ENCODE measurements around the gene WWOX.

The WWOX gene

GRCh38 chr16:78494105-78494504 is 394.7 kb downstream of the WWOX start:
- H3K4me3 ChIP-seq (ENCODE audit: low read length): no peak overlapping the region
- no peaks in the 10 kb centered on the region for H3K9me2 ChIP-seq (replicated peaks; ENCODE audit: insufficient read depth, low read length)
- DNase-seq: no peak
- no peak overlapping the region for H3K4me2 ChIP-seq (ENCODE audit: low read depth, low read length)
- no peaks in the 10 kb centered on the region for H3K79me2 ChIP-seq (ENCODE audit: low read length)
- H3K27me3 ChIP-seq (replicated peaks; ENCODE audit: insufficient read depth, low read length): no peaks in the 10 kb centered on the region
- H3K4me1 ChIP-seq (ENCODE audit: low read length): no peaks in the 10 kb centered on the region
- TF ChIP-seq, protein P1, sequence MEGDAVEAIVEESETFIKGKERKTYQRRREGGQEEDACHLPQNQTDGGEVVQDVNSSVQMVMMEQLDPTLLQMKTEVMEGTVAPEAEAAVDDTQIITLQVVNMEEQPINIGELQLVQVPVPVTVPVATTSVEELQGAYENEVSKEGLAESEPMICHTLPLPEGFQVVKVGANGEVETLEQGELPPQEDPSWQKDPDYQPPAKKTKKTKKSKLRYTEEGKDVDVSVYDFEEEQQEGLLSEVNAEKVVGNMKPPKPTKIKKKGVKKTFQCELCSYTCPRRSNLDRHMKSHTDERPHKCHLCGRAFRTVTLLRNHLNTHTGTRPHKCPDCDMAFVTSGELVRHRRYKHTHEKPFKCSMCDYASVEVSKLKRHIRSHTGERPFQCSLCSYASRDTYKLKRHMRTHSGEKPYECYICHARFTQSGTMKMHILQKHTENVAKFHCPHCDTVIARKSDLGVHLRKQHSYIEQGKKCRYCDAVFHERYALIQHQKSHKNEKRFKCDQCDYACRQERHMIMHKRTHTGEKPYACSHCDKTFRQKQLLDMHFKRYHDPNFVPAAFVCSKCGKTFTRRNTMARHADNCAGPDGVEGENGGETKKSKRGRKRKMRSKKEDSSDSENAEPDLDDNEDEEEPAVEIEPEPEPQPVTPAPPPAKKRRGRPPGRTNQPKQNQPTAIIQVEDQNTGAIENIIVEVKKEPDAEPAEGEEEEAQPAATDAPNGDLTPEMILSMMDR (IDR thresholded peaks at IDR 0.05; ENCODE audit: low read length): no peak
- TF ChIP-seq EZH2 (optimal IDR thresholded peaks at IDR 0.05; ENCODE audit: low read depth, low read length) (no peak), EZH2phosphoT487 (IDR thresholded peaks at IDR 0.05; ENCODE audit: low read length) (no peak)
- no peak overlapping the region for H3K27ac ChIP-seq (ENCODE audit: low read length)
- no peaks in the 10 kb centered on the region for H3K9me3 ChIP-seq (replicated peaks; ENCODE audit: insufficient read depth, low read length)
- H3K9ac ChIP-seq (ENCODE audit: low read length): no peak overlapping the region
- H2AFZ ChIP-seq (ENCODE audit: low read length): no peak overlapping the region
- no peaks in the 10 kb centered on the region for H3F3A ChIP-seq (ENCODE audit: insufficient read depth, low read length)
- H3K36me3 ChIP-seq (replicated peaks; ENCODE audit: insufficient read depth, low read length): no peaks in the 10 kb centered on the region
- H4K20me1 ChIP-seq (ENCODE audit: insufficient read depth, low read length): no peaks in the 10 kb centered on the region

DNA sequence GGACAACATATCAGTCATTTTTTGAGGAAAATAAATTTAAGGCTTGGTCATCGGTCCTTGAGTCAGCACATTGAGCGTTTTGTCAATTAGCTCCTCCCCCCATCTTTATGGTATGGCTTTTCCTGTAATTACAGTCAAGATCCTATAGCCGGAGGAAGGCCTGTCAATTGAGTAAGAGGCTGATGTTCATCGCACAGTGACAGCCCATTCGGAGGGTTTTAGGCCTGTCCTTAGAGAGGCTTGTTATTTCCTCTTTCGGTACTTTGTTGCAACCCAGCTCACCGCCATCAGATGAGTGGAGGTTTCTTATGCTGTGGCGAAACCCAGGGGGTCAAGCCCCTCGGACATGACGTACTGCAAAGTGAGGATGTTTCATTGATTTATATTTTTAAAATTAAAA is 395.2 kb downstream of the WWOX start:
- TF ChIP-seq EZH2 (optimal IDR thresholded peaks at IDR 0.05; ENCODE audit: low read depth, low read length): no peak
- no peak for TF ChIP-seq EZH2phosphoT487 (IDR thresholded peaks at IDR 0.05; ENCODE audit: low read length)
- TF ChIP-seq, protein P1 (IDR thresholded peaks at IDR 0.05; ENCODE audit: low read length): no peak
- Histone ChIP-seq H3K9me3 (replicated peaks; ENCODE audit: insufficient read depth, low read length) (no peaks in the 10 kb centered on the region), H3F3A (ENCODE audit: insufficient read depth, low read length) (no peaks in the 10 kb centered on the region), H3K4me1 (ENCODE audit: low read length) (no peaks in the 10 kb centered on the region), H3K79me2 (ENCODE audit: low read length) (no peaks in the 10 kb centered on the region), H3K9me2 (replicated peaks; ENCODE audit: insufficient read depth, low read length) (no peaks in the 10 kb centered on the region), H3K4me2 (ENCODE audit: low read depth, low read length) (no peak overlapping the region), H3K9ac (ENCODE audit: low read length) (no peak overlapping the region), H3K27ac (ENCODE audit: low read length) (no peak overlapping the region), H3K36me3 (replicated peaks; ENCODE audit: insufficient read depth, low read length) (no peaks in the 10 kb centered on the region), H2AFZ (ENCODE audit: low read length) (no peak overlapping the region), H4K20me1 (ENCODE audit: insufficient read depth, low read length) (no peaks in the 10 kb centered on the region), H3K27me3 (replicated peaks; ENCODE audit: insufficient read depth, low read length) (no peaks in the 10 kb centered on the region), H3K4me3 (ENCODE audit: low read length) (no peak overlapping the region)
- DNase-seq: no peak

DNA sequence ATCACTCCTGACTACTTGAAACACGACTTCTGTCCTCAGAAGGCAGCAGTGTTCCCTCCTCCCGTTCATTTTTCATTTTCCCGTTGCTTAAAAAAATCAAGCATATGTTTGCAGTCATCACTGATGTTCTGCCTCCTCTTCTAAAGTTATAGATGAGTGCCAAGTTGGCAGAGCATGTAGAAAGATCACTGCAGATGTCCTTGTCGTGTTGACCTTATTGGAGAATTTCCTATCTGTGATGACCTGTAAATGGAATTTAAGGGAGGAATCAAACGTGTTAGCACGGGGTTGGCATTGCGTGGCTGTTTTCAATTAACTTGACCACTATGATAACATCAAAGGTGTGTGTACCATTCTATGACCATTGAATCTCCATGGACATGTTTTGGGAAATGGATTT is 396.7 kb downstream of the WWOX start:
- Histone ChIP-seq H3K27me3 (replicated peaks; ENCODE audit: insufficient read depth, low read length) (no peaks in the 10 kb centered on the region), H3K27ac (ENCODE audit: low read length) (no peak overlapping the region), H3K9me2 (replicated peaks; ENCODE audit: insufficient read depth, low read length) (no peaks in the 10 kb centered on the region), H3K9ac (ENCODE audit: low read length) (no peak overlapping the region), H3K9me3 (replicated peaks; ENCODE audit: insufficient read depth, low read length) (no peaks in the 10 kb centered on the region), H3K36me3 (replicated peaks; ENCODE audit: insufficient read depth, low read length) (no peaks in the 10 kb centered on the region), H4K20me1 (ENCODE audit: insufficient read depth, low read length) (no peaks in the 10 kb centered on the region), H3K4me2 (ENCODE audit: low read depth, low read length) (no peak overlapping the region), H3K79me2 (ENCODE audit: low read length) (no peaks in the 10 kb centered on the region), H3K4me1 (ENCODE audit: low read length) (no peaks in the 10 kb centered on the region), H3K4me3 (ENCODE audit: low read length) (no peak overlapping the region), H3F3A (ENCODE audit: insufficient read depth, low read length) (no peaks in the 10 kb centered on the region), H2AFZ (ENCODE audit: low read length) (no peak overlapping the region)
- TF ChIP-seq EZH2phosphoT487 (IDR thresholded peaks at IDR 0.05; ENCODE audit: low read length): no peak
- TF ChIP-seq, protein P1 (IDR thresholded peaks at IDR 0.05; ENCODE audit: low read length): no peak
- no peak for TF ChIP-seq EZH2 (optimal IDR thresholded peaks at IDR 0.05; ENCODE audit: low read depth, low read length)
- DNase-seq: no peak

Data from MM.1S (cell line).